Measurements from ENCODE around the gene KRCC1. TPM values are rescaled to one million over a fixed set of nuclear protein-coding genes. Genes with fewer than 3 reads are reported as not detected.
A peak's percentile ranks its signal among the peaks of the same experiment; 100 is the strongest.

The KRCC1 gene
- total and polyA plus RNA-seq, 8 donors: 8.3 to 21.2 (median 10.6) TPM

DNA sequence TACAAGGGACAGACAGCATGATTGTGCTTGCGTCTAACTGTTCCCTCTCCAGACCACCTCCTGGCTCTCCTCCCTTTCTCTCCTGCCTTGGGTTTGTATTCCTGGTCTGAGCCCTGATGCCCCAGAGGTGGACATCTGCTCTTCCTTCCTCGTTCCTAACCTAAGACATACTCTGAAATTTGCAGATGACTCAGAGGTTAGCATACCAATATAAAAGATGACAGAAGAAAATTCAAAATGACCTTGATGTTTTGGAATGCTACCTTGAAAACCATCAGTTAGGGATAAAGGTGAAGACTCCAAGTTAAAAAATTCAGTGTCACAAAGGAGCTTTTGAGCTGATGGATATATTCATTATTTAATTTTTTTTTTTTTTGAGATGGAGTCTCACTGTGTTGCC is 25.0 kb upstream of the KRCC1 start:
- Histone ChIP-seq H3K36me3 (no peaks in the 10 kb centered on the region), H3K4me3 (no peak overlapping the region), H3K9me3 (no peaks in the 10 kb centered on the region), H3K27ac (no peak overlapping the region), H3K4me1 (no peaks in the 10 kb centered on the region), H3K27me3 (no peaks in the 10 kb centered on the region)
- TF ChIP-seq, protein P1, sequence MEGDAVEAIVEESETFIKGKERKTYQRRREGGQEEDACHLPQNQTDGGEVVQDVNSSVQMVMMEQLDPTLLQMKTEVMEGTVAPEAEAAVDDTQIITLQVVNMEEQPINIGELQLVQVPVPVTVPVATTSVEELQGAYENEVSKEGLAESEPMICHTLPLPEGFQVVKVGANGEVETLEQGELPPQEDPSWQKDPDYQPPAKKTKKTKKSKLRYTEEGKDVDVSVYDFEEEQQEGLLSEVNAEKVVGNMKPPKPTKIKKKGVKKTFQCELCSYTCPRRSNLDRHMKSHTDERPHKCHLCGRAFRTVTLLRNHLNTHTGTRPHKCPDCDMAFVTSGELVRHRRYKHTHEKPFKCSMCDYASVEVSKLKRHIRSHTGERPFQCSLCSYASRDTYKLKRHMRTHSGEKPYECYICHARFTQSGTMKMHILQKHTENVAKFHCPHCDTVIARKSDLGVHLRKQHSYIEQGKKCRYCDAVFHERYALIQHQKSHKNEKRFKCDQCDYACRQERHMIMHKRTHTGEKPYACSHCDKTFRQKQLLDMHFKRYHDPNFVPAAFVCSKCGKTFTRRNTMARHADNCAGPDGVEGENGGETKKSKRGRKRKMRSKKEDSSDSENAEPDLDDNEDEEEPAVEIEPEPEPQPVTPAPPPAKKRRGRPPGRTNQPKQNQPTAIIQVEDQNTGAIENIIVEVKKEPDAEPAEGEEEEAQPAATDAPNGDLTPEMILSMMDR (IDR thresholded peaks at IDR 0.05): no peak
- 52 to 77% methylated on average over 2 of the region's 2 CpGs for whole genome bisulfite sequencing, 2 donors
- FAIRE-seq (no peak), ATAC-seq (no peak), DNase-seq (no peak)
- intact Hi-C loops (cut with DNase I): no loop called here

DNA sequence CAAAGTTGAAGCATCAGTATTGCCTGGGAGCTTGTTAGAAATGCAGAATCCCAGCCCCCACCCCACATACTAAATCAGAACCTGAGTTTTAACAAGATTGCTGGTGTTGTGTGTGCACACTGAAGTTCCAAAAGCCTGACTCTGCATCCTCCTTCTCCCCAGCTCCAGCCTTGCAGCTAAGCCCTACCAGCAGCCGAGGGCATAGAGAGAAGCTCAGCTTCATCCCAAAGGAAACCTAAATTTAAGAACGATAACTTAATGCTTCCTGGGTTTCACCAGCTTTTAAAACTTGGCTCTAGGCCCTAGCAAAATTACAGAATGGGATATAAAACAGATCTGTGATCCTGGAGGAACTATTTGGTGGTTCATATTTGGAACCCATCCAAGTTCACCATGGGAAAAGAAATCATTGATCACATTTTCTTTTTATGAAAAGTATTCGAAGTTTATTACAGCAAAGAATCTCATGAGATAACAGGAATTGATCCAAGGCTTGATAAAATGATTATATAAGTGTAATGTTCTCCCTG is 23.1 kb upstream of the KRCC1 start:
- intact Hi-C loops (cut with DNase I): no loop called here
- ATAC-seq: peak in 1 of 4 donors; percentile 11

DNA sequence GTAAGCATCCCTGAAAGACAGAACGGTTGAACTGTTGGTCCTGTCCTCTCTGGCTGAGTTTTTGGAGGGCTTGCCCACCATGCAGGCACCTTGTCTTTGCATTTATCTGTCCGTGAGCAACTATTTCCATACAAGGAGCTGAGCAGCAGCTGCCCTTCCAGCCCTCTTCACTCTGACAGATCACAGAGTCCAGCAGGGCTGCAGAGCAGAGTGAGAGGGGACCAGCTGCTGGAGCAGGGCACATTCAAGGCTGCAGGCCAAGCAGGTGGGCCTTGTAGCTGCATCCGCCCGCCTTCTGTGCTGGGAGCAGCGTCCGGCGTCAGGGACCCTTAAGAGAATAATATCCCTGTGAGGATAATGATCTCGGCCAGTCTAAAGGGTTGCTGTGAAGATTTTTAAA is 21.5 kb upstream of the KRCC1 start:
- 82 to 83% methylated on average over 8 of the region's 8 CpGs for WGBS, 2 donors
- FAIRE-seq (no peak), DNase-seq (no peak), ATAC-seq (no peak)
- TF ChIP-seq, protein P1 (IDR thresholded peaks at IDR 0.05): no peak
- no peak overlapping the region for H3K27ac ChIP-seq
- intact Hi-C loops (cut with DNase I): no loop called here
- no peaks in the 10 kb centered on the region for H3K27me3 ChIP-seq
- no peaks in the 10 kb centered on the region for H3K9me3 ChIP-seq
- H3K4me1 ChIP-seq: no peaks in the 10 kb centered on the region
- H3K4me3 ChIP-seq: no peak overlapping the region
- no peaks in the 10 kb centered on the region for H3K36me3 ChIP-seq

More for the DNA sequence above, 23.1 kb upstream of the KRCC1 start:
- TF ChIP-seq, protein P1 (IDR thresholded peaks at IDR 0.05): no peak
- Histone ChIP-seq H3K9me3 (no peaks in the 10 kb centered on the region), H3K27ac (no peak overlapping the region), H3K27me3 (no peaks in the 10 kb centered on the region), H3K36me3 (no peaks in the 10 kb centered on the region), H3K4me3 (no peak overlapping the region), H3K4me1 (no peaks in the 10 kb centered on the region)
- 33 to 35% methylated on average over 3 of the region's 3 CpGs for WGBS, 2 donors
- DNase-seq: no peak
- FAIRE-seq: no peak

DNA sequence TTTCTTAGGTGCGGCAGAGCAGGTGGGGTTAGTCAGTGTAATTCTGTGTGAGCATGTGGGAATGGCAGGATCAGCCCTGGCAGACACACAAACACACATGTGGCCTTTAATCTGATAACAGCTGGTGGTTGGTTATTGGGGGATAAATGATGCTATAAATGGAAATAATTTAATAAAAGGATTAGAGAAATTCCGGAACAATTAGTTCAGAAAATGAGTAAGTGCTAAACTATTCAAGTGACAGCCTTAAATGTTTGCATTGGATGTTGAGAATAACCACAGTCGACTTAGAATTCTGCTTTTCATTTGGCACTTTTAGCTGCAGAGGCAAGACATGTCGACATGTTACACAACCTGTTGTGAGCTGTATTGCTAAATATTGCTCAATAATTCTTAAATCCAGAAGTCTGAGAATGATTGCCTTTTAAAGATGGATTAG is 19.3 kb upstream of the KRCC1 start:
- no peak for DNase-seq
- Histone ChIP-seq H3K4me1 (no peaks in the 10 kb centered on the region), H3K4me3 (no peak overlapping the region), H3K27me3 (no peaks in the 10 kb centered on the region), H3K9me3 (no peaks in the 10 kb centered on the region), H3K27ac (no peak overlapping the region), H3K36me3 (no peaks in the 10 kb centered on the region)
- TF ChIP-seq, protein P1 (IDR thresholded peaks at IDR 0.05): no peak
- no peak for ATAC-seq
- no peak for FAIRE-seq
- 60 to 69% methylated on average over 4 of the region's 4 CpGs for WGBS, 2 donors
- intact Hi-C loops (cut with DNase I): no loop called here

DNA sequence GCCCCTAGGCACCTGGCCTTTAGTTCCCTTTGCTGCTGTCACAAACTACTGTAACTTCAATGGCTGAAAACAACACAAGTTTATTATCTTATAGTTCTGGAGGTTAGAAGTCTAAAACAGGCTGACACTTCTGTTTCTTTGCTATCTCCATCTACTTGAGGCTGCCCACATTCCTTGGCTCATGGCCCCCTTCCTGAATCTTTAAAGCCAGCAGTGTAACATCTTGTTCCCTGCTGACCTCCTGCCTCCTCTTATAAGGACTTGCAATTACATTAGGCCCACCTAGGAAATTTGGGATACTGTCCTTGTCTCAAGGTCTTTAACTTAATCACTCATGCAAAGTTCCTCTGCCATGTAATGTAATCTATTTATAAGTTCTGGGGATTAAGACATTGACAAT is 18.6 kb upstream of the KRCC1 start:
- Histone ChIP-seq H3K27me3 (no peaks in the 10 kb centered on the region), H3K4me3 (no peak overlapping the region), H3K36me3 (no peaks in the 10 kb centered on the region), H3K27ac (no peak overlapping the region), H3K4me1 (no peaks in the 10 kb centered on the region), H3K9me3 (no peaks in the 10 kb centered on the region)
- FAIRE-seq (no peak), ATAC-seq (no peak), DNase-seq (no peak)
- intact Hi-C loops (cut with DNase I): no loop called here
- TF ChIP-seq, protein P1 (IDR thresholded peaks at IDR 0.05): no peak
